GM18909 (cell line): ENCODE measurements around the gene CYP46A1.
A peak's percentile ranks its signal among the peaks of the same experiment; 100 is the strongest.
"Not testable (repeated sequence)": the region's sequence is repeated elsewhere in the genome, so short reads cannot be mapped to it uniquely, and the experiment has no call there.

ENCODE experiments used
- ATAC-seq: cut with Tn5 transposase; IDR thresholded peaks from one replicate; pipeline ENCODE4 v1.9.1; 2021; ENCODE audit warnings: mild to moderate bottlenecking; ENCODE audit not compliant: unreplicated experiment, poor library complexity

CYP46A1 gene

DNA sequence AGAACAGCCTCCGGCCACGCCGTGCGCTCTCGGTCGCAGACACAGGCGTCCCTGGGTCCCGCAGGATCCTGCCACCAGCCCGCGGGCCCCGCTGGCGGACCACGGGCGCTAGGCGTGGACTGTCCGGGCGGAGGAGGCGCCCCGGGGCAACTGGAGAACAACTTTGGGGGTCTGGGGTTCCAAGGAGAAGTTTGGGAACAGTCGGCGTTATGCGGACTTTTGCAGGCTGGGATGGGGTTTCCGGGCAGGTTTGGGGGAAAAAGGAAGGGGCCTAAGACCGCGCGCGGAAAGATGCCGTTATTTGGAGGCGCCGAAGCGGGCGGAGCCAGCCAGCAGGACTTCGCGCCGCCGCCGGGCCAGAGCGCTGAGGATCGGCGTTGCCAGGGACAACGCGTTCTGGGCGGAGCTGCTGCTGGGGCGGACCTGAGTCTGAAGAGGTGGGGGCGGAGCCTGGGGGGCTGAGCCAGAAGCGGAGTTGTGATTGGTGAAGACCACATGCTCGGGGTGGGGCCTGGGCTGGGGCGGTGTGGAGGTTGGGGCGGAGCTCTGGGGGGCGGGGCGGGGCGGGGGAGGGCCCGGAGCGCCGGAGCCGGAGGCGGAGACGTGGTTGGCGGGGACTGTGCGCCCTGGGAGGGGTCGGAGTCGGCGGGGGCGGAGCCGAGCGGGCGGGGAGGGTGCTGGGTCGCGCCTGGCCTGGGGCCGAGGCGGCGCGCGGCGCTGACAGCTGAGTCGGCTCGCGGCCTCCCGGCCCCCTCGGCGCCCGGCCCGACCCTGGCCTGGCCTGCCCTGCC lies at the start of gene CYP46A1:
TSS of gene CYP46A1 (plus strand) at position 680 of the 791 bp plus-strand sequence. CDS start 120 bp downstream, outside the sequence.
- peak; percentile 94 for ATAC-seq

DNA sequence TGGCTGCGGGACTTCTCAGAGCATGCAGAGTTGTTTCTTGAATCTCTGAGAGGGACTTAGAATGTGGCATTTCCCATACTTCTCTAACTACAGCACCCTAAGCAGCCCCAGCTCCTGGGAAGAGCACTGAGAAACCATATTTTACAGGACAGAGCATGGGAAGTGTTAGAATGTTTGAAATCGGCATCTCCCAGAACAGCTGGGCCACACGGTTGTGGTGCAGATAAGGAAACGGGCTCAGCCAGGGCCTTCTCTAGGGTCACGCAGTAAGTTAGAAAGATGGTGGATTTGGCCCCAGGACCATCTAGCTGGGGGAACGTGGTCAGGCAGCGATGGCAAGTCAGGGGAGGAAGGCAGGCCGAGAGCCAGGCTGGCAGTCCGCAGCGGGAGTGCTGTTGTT lies 49.7 kb upstream of the CYP46A1 start:
- no peak for ATAC-seq

DNA sequence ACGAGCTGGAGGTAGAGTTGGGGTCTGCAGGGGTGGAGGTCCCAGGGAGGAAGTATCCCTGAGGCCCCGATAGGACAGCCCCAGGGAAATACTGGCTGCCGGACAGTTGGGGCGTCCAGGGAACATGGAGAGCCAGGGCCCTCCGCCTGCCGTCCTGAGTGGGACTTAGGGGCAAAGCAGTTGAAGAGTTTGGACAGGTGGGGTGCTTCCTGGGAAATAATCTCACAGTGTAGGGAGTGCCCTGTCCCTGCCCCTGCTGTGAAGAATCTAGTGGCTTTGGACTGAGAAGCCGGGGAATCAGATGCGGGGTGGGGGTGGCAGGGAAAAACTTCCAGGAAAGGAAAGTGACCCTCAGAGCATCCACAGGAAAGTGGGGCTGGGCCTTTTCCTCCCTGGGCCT lies 49.0 kb upstream of the CYP46A1 start:
- ATAC-seq, result no peak

DNA sequence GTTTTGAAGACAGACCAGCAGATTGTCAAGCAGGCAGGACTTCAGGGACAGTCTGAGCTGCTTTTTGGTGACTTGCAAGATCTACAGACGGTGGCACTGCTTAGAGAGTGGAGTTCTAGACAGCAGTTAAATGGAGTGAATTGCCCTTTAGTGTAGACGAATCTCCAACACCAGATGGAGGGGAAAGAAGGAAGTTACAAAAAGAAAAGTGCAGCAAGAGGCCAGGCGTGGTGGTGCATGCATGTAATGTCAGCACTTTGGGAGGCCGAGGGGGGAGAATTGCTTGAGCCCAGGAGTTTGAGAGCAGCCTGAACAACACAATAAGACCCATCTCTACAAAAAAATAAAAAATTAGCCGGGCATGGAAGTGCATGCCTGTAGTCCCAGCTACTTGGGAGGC lies 47.6 kb upstream of the CYP46A1 start:
- no peak for ATAC-seq

DNA sequence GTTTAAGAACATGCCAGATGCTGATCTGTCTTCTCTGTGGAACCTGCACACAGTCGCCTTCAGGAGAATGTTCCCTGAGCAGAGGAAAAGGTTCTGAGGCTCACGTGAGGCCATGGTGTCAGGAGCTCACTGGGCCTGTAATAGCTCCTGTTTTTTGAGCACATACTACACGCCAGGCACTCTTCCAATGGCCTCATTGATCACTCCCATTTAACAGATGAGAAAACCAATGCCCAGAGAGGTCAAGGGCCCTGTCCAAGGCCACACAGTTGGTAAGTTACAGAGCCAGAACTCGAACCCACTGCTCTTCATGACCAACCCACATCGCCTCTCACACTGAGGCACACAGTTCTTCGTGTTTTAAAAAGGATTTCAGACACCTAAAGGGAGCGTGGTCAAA lies 46.5 kb upstream of the CYP46A1 start:
- ATAC-seq, result no peak

DNA sequence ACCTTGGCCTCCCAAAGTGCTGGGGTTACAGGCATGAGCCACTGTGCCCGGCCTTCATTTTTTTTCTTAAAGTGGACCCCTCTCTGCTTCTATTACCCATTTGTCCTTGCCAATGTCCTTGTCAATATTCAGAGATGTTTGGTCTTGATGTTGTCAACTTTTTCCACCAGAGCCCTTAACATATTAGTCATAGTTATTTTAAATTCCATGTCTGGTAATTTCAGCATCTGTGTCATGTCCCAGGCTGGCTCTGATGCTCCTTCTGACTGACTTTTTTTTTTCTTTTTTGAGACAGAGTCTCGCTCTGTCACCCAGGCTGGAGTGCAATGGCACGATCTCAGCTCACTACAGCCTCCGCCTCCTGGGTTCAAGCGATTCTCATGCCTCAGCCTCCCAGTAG lies 41.3 kb upstream of the CYP46A1 start:
- not testable (repeated sequence) for ATAC-seq

DNA sequence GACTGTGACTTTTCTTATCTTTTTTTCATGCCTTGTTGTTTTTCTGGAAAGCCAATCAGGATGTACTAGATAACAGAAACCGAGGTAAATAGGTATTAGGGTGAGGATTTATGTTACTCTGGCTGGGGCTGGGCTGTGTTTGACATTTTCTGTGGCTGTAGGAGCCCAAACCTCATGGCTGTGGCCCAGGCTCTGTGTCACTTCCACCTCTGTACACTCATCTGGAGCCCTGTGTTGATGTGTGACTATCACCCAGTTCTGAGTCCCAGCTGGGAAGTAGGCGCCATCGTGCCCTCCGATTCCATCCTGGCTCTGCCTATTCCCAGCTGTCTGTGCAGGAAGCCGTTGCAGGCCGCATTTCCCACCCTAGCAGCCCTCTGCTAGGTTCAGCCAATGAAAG lies 40.8 kb upstream of the CYP46A1 start:
- no peak for ATAC-seq

DNA sequence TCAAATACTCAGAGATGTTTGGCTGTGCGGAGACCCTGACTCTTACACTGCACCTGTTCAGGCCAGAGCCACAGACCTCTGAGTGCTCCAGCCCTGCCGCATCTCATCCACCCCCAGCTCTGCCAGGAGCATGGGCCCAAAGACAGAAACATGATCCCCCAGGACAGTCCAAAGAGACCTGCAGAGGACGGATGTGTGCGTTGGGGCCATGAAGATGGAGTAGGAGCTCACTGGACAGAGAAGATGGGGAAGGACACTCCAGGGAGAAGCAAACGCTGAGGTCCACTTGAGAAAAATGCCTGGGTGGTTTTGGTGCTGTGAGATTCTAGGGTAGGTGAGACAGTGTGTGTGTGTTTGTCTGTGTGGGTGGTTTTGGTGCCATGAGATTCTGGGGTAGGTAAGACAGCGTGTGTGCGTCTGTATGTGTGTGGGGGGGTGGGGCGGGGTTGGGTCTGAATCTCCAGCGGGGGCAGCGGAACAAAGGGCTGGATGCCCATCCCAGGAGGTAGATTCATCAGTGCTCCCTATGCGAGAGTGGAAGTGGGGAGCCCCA lies 40.0 kb upstream of the CYP46A1 start:
- no peak for ATAC-seq

DNA sequence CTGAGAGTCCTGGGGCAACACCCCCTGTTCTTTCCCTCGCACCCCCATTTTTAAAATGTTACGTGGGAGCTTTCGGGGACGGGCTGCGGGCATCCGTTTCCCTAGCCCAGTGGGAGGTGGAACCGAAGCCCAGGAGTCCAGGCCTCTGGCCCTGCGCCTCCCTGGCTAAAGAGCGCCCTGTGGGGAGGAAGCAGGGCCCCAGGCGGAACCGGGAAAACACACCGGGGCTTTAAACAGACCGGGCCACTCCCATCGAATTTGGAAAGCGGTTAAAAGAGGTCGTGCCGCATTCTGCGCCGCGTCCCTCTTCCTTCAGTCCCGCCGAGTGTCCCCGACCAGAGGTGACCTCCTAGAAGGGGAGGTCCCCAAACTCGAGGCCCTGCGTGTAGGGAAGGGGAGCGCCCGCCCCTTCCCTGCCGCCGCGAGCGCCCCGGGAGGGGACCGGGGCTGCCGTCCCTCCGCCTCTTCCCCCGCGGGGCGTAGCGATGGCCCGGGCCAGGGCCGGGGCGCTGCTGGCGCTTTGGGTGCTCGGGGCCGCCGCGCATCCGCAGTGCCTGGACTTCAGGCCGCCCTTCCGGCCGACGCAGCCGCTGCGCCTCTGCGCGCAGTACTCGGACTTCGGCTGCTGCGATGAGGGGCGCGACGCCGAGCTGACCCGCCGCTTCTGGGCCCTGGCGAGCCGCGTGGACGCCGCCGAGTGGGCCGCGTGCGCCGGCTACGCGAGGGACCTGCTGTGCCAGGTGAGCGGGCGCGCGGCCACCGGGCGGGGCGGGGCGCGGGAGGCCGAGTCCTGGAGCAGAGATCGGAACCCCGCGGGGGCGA lies 39.2 kb upstream of the CYP46A1 start, which contains the start of gene HHIPL1:
TSS of gene HHIPL1 (plus strand) at position 407 of the 822 bp plus-strand sequence. CDS start at position 486, 79 bp downstream.
- ATAC-seq, result no peak

DNA sequence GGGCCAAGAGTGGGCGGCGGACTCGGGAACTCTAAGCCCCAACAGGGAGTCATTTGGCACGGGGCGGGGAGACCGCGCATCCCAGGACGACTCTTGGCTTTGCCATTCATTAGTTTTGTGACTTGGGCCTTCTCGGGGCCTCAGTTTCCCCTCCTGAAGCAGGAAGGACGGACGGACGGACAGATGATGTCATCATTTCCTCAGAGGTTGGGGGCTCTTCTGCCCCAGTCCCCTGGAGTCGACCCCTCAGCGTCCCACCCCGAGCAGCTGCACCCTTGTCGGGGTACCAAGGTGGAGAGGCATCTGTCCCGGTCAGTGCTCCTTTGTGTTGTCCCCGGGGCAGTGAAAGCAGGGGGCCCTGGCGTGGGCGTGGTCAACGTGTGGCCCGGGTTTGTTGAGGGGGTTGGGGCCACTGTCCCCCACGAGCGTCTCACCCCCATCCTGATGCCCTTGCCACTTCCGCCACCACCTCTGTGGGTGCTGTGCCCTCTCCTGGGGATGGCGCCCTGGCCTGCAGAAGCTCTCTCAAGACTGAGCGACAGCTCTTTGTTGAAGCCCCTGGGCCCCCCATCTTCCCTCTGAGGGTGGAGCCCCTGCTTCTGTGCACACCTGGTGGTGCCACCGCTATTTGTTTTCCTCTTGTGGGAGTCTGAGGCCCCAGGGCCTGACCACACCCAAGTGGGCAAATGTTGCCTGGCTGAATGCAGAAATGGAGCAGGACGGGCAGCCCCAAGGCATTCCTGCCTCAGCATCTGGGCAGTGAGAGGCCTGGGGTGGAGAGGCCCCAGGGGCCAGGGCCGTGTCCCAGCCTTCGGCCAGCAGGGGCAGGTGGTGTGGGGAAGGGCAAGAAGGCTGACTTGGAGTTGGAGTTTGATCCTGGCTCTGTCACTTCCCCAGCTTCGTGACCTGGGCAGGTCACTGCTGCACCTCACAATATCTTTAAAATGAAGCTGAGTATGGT lies 38.3 kb upstream of the CYP46A1 start:
- no peak for ATAC-seq

DNA sequence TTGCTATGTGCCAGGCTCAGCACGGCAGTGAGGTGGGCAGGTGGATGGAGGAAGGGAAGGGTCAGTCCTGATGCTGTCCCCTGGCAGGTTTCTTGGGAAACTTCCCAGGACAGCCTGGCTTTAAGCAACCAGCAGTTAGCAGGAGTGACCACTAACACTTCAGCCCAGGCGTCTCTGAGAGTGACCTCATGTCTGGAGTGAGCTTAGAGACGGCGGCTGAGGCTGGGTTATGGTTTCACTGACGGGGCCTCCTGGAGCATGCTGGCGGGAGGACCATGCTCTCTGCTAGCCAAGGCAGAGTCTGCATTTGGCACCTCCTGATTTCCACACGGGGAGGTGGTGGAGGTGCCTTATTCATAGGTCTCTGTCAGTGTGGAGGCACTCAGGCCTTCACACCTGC lies 36.7 kb upstream of the CYP46A1 start:
- no peak for ATAC-seq

DNA sequence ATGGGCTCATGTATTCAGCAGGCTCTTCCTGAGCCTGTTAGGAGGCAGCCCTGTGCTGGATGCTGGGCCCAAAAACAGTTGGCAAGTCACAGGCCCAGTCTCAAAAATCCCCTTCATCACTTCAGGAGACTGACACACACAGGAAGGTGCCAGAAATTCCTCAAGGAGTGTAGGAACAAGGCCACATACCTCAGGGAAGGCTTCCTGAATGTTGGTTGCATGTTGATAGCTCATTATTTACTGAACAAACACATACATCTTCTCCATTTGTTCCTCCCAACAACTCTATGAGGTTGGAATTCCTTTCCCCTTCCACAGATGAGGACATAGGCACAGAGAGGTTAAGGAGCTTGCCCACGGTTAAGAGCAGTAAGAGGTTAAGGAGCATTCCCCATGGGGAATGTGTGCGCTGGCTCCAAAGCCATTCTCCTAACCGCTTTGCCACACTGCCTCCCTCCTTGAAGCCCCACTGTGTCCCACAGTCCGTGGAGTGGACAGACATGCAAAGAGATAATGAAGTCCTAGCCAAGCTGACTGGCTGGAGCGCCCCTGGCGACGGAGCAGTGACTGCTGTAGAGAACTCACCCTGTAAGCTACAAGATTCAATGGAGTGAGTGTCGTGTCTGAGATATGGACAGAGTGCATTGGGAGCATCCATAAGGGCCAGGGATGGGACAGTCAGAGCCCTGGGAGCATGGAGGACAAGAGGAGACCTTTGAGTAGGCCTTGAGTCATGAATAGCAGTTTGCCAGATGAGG lies 35.9 kb upstream of the CYP46A1 start:
- no peak for ATAC-seq

DNA sequence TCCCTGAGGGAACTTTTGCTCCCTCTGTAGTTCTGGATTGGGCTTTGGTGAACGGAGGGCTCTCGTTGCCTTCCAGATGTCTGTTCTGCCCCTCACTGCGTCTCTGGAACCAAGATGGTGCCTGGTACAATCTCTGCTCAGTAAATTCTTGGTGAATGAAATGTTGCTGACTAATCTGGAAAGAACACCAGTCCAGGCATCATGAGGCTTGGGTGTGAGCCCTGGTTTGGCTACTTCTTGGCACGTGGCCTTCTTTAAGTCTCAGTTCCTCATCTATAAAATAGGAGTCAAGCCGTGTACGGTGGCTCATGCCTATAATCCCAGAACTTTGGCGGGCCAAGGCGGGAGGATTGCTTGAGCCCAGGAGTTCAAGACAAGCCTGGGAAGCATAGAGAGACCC lies 34.9 kb upstream of the CYP46A1 start:
- no peak for ATAC-seq

DNA sequence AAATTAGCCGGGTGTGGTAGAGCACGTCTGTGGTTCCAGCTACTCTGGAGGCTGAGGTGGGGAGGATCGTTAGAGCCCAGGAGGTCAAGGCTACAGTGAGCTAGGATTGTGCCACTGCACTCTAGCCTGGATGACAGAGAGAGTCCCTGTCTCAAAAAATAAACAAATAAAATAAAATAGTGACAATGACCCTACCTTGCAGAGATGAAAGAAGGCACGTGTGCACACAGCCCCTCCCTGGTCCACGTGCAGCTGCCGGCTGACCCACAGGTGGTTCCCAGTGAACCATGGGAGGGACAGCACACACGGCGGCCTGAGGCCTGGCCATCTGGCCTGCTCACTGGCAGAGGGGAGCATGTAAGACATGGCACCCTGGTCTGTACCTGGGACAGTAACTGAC lies 34.5 kb upstream of the CYP46A1 start:
- no peak for ATAC-seq

DNA sequence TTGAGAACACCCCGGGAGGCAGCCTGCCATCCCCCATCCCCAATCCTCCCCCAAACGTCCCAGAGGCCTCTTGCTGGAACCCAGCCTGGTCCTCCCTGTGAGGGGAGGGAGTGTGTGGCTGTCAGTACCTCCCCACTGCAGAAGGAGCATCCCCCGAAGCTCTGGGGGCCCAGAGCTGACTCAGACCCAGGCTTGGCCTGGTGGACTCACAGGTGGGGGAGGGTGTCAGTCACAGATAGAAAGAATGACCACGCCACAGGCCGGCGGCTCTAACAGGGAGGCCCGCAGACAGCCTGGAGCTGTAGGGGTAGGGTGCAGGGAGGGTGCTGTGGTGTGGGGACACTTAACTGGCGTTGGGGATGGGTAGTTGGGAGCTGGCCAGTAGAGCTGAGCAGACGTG lies 33.9 kb upstream of the CYP46A1 start:
- no peak for ATAC-seq

DNA sequence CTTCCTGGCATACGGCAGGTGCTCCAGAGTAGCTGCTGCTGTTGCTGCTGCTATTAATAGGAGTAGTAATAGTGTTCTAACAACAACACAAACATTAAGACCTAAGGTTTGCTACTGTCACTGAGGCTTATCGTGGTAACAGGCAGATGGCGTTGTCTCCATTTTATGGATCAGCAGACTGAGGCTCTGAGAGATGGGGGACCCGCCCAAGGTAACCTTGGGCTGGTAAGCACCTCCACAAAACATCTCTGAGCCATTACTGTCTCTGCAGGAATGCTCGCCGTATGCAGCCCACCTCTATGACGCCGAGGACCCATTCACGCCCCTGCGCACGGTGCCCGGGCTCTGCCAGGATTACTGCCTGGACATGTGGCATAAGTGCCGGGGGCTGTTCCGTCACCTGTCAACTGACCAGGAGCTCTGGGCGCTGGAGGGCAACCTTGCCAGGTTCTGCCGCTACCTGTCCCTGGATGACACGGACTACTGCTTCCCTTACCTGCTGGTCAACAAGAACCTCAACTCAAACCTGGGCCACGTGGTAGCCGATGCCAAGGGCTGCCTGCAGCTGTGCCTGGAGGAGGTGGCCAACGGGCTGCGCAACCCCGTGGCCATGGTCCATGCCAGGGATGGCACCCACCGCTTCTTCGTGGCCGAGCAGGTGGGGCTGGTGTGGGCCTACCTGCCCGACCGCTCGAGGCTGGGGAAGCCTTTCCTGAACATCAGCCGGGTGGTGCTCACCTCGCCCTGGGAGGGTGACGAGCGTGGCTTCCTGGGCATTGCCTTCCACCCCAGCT lies 31.9 kb upstream of the CYP46A1 start:
- ATAC-seq, result no peak

DNA sequence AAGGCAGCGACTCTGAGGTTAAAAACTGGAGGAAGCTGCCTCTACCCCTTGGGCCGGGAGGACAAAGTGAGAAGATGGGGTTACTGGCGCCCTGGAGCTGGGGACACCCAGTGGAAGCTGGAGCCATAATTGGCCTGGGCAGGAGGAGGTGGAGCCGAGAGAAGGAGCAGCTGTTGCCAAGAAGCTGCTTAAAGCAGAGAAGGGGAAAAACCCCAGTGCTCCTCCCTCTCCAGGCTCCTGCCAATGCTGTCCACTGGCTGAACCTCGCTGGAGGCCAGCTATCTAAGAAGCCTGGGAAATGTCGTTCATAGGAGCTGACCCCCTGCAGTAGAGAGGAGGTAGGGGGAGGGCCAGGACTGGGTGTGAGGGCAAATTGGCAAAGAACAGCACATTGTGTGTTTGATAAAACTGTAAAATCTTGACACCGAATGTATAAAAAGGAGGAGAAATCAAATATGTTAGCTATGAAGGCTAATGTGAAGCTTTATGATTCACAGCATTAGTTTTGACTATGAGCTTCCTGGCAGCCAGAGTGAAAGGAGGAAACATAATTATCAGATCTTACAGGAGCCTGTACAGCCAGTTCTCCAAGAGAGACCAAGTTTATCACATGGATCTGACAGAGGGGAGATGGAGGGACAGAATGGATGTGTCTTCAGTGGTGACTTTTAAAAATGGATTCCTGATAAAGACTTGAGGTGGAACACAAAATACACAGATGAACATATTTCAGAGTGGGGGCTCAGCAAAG lies 29.7 kb upstream of the CYP46A1 start:
- no peak for ATAC-seq

DNA sequence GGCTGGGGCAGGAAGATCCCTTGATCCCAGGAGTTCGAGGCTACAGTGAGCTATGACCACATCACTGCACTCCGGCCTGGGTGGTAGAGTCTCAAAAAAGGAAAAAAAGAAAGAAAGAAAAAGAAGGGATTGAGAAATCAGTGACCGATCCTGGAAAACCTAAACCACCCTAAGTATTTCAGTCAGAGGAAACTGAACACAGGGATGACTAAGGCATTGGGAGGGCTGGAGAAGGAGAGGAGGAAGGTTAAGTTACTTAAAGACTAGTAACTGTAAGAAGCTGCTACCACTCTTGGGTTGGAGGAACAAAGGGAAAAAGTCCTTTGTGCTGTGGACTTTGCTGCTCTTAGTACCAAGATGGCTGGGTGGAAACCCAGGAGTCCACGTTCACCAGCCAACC lies 28.6 kb upstream of the CYP46A1 start:
- no peak for ATAC-seq
